Measurements from ENCODE around the gene RPL35. TPM values are rescaled to one million over a fixed set of nuclear protein-coding genes. Genes with fewer than 3 reads are reported as not detected.

RPL35 gene
- total and polyA plus RNA-seq, 10 of the 15 experiments (the other 5 are each of a cell fraction or from before 2014, with no cell fraction given): 2,572 to 6,300 (median 3,864) TPM

DNA sequence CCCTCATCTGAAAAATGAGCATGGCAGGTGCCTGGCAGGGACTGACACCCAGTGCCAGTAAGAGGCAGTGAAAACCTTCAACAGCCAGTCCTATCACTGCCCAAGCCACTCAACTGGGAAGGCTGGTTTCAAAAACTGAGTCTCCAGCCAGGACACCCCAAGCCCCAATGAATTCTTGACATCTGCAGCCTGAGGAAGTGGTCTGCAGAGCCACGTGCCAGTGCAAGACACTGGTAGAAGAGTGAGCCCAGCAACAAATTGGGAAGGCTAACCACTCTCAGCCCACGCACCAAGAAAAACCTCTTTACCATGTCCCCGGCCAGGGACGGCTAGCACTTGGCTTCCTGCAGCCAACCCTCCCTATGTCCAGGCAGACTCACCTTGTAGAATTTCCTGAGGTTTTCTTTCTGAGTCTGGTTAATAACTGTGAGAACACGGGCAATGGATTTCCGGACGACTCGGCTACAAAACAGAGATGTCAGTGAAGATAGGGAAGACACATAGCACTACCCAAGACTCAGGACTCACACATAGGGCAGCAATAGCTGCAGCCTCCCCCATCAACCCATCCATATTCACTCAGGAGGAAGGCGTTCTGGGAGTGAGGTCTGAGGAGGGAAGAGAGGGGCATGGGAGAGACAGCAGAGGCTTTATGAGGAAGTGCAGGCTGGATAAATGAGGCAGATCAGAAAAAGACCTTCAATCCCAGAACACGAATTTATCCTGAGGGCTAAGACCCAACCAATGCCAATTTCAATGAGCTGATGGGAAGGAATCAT lies 1.8 kb downstream of the RPL35 start:
- no TSS peak for BruUV-seq (replicated peaks)
- ATAC-seq: no peak
- SMC1A ChIA-PET (ENCODE audit: uncharacterized antibody, unreplicated experiment): interaction anchor here (0.8 to 5.1 kb wide), 6 partner anchors 11 to 366 kb away, joined by 3 to 37 read pairs (median 4); partner anchors contain the start of gene NR6A1

More for the DNA sequence above, 1.8 kb downstream of the RPL35 start:
- CTCF ChIA-PET: interaction anchor here (0.5 to 26.5 kb wide), 7 partner anchors 8 to 512 kb away, joined by 3 to 575 read pairs (median 4); partner anchors contain the start of genes NR6A1 and OLFML2A
- Histone ChIP-seq H3K9ac (ENCODE audit: control insufficient read depth, insufficient read depth, low read length) (peak overlapping the region; percentile 99), H3K4me3 (peak overlapping the region; percentile 95), H3K4me1 (ENCODE audit: control insufficient read depth, insufficient read depth, low read length) (peaks cover 13% of the 10 kb centered on the region), H3K9me3 (replicated peaks; ENCODE audit: control insufficient read depth, insufficient read depth, low read length) (no peaks in the 10 kb centered on the region), H3K79me2 (ENCODE audit: control insufficient read depth, insufficient read depth, low read length) (peaks cover 40% of the 10 kb centered on the region), H3K4me2 (ENCODE audit: control insufficient read depth, insufficient read depth) (peak overlapping the region; percentile 99), H3K36me3 (ENCODE audit: control insufficient read depth in 2 of 2, insufficient read depth in 2 of 2, low read length in 1 of 2) (peaks cover 28 to 31% of the 10 kb centered on the region in 2 experiments; a peak in 3 of 4 replicates), H4K20me1 (ENCODE audit: control insufficient read depth, insufficient read depth) (peaks cover 18% of the 10 kb centered on the region), H3K27ac (ENCODE audit: control insufficient read depth, insufficient read depth) (peak overlapping the region; percentile 83), H2AFZ (ENCODE audit: control insufficient read depth, low read depth, low read length) (no peak overlapping the region), H3K27me3 (replicated peaks in 1 of 2; ENCODE audit: control insufficient read depth in 2 of 2, insufficient read depth in 2 of 2, low read length in 1 of 2) (no peaks in the 10 kb centered on the region)
- DNase-seq (ENCODE audit: low read depth, low spot score): no peak
- RAD21 ChIA-PET (ENCODE audit: unreplicated experiment): interaction anchor here (1.5 to 4.1 kb wide), 3 partner anchors 10 to 87 kb away, joined by 3 to 29 read pairs (median 28); partner anchors contain the start of gene NR6A1
- POLR2A ChIA-PET: interaction anchor here (0.7 to 3.9 kb wide), 4 partner anchors 12 to 90 kb away, joined by 3 to 92 read pairs (median 22); partner anchors contain the start of gene NR6A1
- intact Hi-C loops (cut with micrococcal nuclease; ENCODE audit: unreplicated experiment): loop anchor here (5.0 to 10.0 kb wide), 3 partner anchors 382 to 775 kb away; partner anchors contain the start of gene HSPA5
- WGBS (ENCODE audit: insufficient coverage, insufficient replicate concordance, low lambda C conversion rate, missing lambda C conversion rate): under 1% methylated on average over 10 of the region's 10 CpGs
- peak; percentile 57 for FAIRE-seq
- in situ Hi-C loops (cut with MboI): loop anchor here (5.0 to 25.0 kb wide), 2 partner anchors 243 to 1948 kb away; partner anchors contain the start of genes RC3H2 and ZBTB6
- TF ChIP-seq BHLHE40 (IDR thresholded peaks at IDR 0.05; ENCODE audit: borderline replicate concordance in 1 of 2, low read depth in 2 of 2, low read length in 1 of 2) (peak; percentile 42 to 49; a peak in 3 of 4 replicates), SMARCA5 (IDR thresholded peaks at IDR 0.05) (no peak), POLR2A (IDR thresholded peaks at IDR 0.05; ENCODE audit: low read depth, low read length) (peak; percentile 53), BCL11A (IDR thresholded peaks at IDR 0.05; ENCODE audit: low read depth, low read length) (no peak), MXI1 (IDR thresholded peaks at IDR 0.05; ENCODE audit: low read depth, low read length) (peak; percentile 61; the same call in 1 of the 2 replicates), POLR2AphosphoS5 (IDR thresholded peaks at IDR 0.05; ENCODE audit: low read length) (peak; percentile 62)
- TF ChIP-seq, protein P1, sequence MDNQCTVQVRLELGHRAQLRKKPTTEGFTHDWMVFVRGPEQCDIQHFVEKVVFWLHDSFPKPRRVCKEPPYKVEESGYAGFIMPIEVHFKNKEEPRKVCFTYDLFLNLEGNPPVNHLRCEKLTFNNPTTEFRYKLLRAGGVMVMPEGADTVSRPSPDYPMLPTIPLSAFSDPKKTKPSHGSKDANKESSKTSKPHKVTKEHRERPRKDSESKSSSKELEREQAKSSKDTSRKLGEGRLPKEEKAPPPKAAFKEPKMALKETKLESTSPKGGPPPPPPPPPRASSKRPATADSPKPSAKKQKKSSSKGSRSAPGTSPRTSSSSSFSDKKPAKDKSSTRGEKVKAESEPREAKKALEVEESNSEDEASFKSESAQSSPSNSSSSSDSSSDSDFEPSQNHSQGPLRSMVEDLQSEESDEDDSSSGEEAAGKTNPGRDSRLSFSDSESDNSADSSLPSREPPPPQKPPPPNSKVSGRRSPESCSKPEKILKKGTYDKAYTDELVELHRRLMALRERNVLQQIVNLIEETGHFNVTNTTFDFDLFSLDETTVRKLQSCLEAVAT (IDR thresholded peaks at IDR 0.05): no peak

All from GM12878 (cell line).